ENCODE measurements around the gene SURF1.

DNA sequence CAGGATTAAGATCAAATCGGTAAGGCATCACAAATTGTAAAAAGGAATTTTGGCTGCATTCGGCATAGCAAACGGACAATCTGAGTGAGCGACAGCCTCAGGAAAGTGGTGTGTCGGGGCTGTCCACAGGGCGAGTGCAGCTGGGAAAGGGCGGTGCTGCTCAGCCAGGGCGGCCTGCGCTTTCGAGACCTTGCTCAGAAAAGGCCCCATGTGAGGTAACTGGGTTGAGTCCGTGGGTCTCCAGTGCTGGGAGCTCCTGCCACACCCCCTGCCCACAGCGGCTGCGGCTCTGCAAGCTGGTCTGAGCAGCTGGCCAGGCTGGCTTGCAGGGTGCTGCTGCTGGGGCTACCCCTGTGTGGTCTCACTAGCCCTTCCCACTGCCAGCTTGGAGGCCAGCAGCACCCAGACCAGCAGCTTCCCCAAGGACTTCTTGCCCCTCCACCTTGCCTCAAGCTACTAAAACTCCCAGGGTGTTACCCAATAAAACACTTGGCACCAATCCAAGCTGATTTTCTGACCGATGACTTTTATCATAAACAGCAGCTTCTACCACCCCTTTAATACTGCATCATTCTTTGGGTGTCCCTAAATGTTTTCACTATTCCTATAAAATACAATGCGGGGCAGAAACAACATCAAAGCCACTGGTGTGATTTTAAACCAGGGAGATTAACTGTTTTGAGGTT, 6.2 kb upstream of the SURF1 start:
- TF ChIP-seq, protein P1, sequence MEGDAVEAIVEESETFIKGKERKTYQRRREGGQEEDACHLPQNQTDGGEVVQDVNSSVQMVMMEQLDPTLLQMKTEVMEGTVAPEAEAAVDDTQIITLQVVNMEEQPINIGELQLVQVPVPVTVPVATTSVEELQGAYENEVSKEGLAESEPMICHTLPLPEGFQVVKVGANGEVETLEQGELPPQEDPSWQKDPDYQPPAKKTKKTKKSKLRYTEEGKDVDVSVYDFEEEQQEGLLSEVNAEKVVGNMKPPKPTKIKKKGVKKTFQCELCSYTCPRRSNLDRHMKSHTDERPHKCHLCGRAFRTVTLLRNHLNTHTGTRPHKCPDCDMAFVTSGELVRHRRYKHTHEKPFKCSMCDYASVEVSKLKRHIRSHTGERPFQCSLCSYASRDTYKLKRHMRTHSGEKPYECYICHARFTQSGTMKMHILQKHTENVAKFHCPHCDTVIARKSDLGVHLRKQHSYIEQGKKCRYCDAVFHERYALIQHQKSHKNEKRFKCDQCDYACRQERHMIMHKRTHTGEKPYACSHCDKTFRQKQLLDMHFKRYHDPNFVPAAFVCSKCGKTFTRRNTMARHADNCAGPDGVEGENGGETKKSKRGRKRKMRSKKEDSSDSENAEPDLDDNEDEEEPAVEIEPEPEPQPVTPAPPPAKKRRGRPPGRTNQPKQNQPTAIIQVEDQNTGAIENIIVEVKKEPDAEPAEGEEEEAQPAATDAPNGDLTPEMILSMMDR (IDR thresholded peaks at IDR 0.05; ENCODE audit: low read depth, low read length): no peak
- TF ChIP-seq EZH2phosphoT487 (IDR thresholded peaks at IDR 0.05; ENCODE audit: low read depth): no peak

All from OCI-LY3 (cell line).